ENCODE results near the gene NTSR1. TPM values are rescaled to one million over a fixed set of nuclear protein-coding genes. Genes with fewer than 3 reads are reported as not detected.
A peak's percentile ranks its signal among the peaks of the same experiment; 100 is the strongest.

NTSR1 gene
- total and polyA plus RNA-seq, 3 experiments from 2014 or later, result not detected

GRCh38 chr20:62686869-62687830, 21.5 kb upstream of the NTSR1 start:
- Histone ChIP-seq H3K36me3 (ENCODE audit: insufficient read depth, low read length) (no peaks in the 10 kb centered on the region), H3K27me3 (ENCODE audit: insufficient read depth, low read length, poor library complexity, severe bottlenecking) (no peaks in the 10 kb centered on the region), H3K4me1 (ENCODE audit: insufficient read depth, low read length) (peaks cover 6% of the 10 kb centered on the region), H3K27ac (ENCODE audit: low read depth, low read length) (no peak overlapping the region), H3K4me3 (ENCODE audit: low read length) (no peak overlapping the region), H3K9me3 (ENCODE audit: low read length) (no peaks in the 10 kb centered on the region)
- no peak overlapping the region for H3K4me3 Mint-ChIP-seq
- H3K27me3 Mint-ChIP-seq, result peaks cover 6 to 13% of the 10 kb centered on the region in 2 donors
- ChIA-PET CTCF (no interaction called here), POLR2A (no interaction called here)
- no peaks in the 10 kb centered on the region for H3K36me3 Mint-ChIP-seq
- no peak for DNase-seq
- H3K9me3 Mint-ChIP-seq, result no peaks in the 10 kb centered on the region
- peak overlapping the region in 1 of 8 donors; percentile 33 for H3K27ac Mint-ChIP-seq
- peaks cover 5 to 7% (median 5%) of the 10 kb centered on the region in 3 donors for H3K4me1 Mint-ChIP-seq

GRCh38 chr20:62688083-62688482, 20.6 kb upstream of the NTSR1 start:
- H3K9me3 Mint-ChIP-seq, result no peaks in the 10 kb centered on the region
- H3K4me3 ChIP-seq (ENCODE audit: low read length), result no peak overlapping the region
- DNase-seq, result no peak
- peaks cover 6% of the 10 kb centered on the region for H3K4me1 ChIP-seq (ENCODE audit: insufficient read depth, low read length)
- H3K36me3 Mint-ChIP-seq, result no peaks in the 10 kb centered on the region
- H3K4me1 Mint-ChIP-seq, result peaks cover 5 to 7% (median 5%) of the 10 kb centered on the region in 3 donors
- H3K9me3 ChIP-seq (ENCODE audit: low read length), result no peaks in the 10 kb centered on the region
- H3K27me3 ChIP-seq (ENCODE audit: insufficient read depth, low read length, poor library complexity, severe bottlenecking), result no peaks in the 10 kb centered on the region
- no peak overlapping the region for H3K27ac ChIP-seq (ENCODE audit: low read depth, low read length)
- POLR2A ChIA-PET, result no interaction called here
- H3K27me3 Mint-ChIP-seq, result peaks cover 5 to 11% of the 10 kb centered on the region in 2 donors
- H3K36me3 ChIP-seq (ENCODE audit: insufficient read depth, low read length), result no peaks in the 10 kb centered on the region
- CTCF ChIA-PET, result interaction anchor here (1.5 kb wide), 1 partner anchor 52 kb away, joined by 4 read pairs; no protein-coding TSS in a partner anchor
- H3K4me3 Mint-ChIP-seq, result no peak overlapping the region
- peak overlapping the region in 1 of 8 donors; percentile 87 for H3K27ac Mint-ChIP-seq

DNA sequence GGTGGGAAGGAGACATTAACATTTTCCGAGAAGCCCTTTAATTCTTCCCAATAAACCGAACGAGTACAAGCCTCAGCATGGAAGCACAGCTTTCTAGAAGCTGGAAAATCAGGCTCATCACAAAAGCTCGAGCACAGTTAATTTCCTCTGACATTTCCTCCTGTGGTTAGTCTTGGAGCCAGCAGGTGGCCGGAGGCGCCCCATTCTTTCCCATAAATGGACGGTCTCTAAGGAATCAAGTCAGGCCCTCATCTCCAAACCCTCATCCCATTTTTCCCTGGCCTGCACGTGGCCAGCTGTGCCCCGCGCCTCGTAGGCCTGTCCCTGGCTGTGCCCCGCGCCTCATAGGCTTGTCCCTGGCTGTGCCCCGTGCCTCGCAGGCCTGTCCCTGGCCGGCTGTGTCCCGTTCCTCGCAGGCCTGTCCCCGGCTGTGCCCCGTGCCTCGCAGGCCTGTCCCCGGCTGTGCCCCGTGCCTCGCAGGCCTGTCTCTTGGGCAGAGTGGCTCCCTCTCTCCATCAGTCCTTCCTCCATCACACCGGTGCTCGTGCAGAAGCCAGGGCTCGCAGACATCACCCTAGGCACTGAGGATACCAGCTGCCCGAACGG, 19.7 kb upstream of the NTSR1 start:
- POLR2A ChIA-PET, result no interaction called here
- no peaks in the 10 kb centered on the region for H3K36me3 Mint-ChIP-seq
- no peak overlapping the region for H3K4me3 Mint-ChIP-seq
- Histone ChIP-seq H3K27me3 (ENCODE audit: insufficient read depth, low read length, poor library complexity, severe bottlenecking) (no peaks in the 10 kb centered on the region), H3K4me1 (ENCODE audit: insufficient read depth, low read length) (peaks cover 6% of the 10 kb centered on the region), H3K4me3 (ENCODE audit: low read length) (no peak overlapping the region), H3K9me3 (ENCODE audit: low read length) (no peaks in the 10 kb centered on the region), H3K36me3 (ENCODE audit: insufficient read depth, low read length) (no peaks in the 10 kb centered on the region), H3K27ac (ENCODE audit: low read depth, low read length) (no peak overlapping the region)
- CTCF ChIA-PET, result interaction anchor here (1.5 kb wide), 1 partner anchor 51 kb away, joined by 4 read pairs; no protein-coding TSS in a partner anchor
- H3K27ac Mint-ChIP-seq, result no peak overlapping the region
- DNase-seq, result peak in 1 of 5 donors; percentile 26
- H3K9me3 Mint-ChIP-seq, result no peaks in the 10 kb centered on the region
- H3K4me1 Mint-ChIP-seq, result peaks cover 5 to 7% (median 5%) of the 10 kb centered on the region in 3 donors
- H3K27me3 Mint-ChIP-seq, result peaks cover 5 to 11% of the 10 kb centered on the region in 2 donors

- no peaks in the 10 kb centered on the region for H3K36me3 Mint-ChIP-seq
- H3K9me3 Mint-ChIP-seq, result no peaks in the 10 kb centered on the region
- Histone ChIP-seq H3K4me1 (ENCODE audit: insufficient read depth, low read length) (peaks cover 6% of the 10 kb centered on the region), H3K4me3 (ENCODE audit: low read length) (no peak overlapping the region), H3K27me3 (ENCODE audit: insufficient read depth, low read length, poor library complexity, severe bottlenecking) (no peaks in the 10 kb centered on the region), H3K9me3 (ENCODE audit: low read length) (no peaks in the 10 kb centered on the region), H3K27ac (ENCODE audit: low read depth, low read length) (no peak overlapping the region), H3K36me3 (ENCODE audit: insufficient read depth, low read length) (no peaks in the 10 kb centered on the region)
- H3K27ac Mint-ChIP-seq, result peak overlapping the region in 2 of 8 donors; percentile 22 to 71
- peaks cover 5 to 11% of the 10 kb centered on the region in 2 donors for H3K27me3 Mint-ChIP-seq
- no peak overlapping the region for H3K4me3 Mint-ChIP-seq
- H3K4me1 Mint-ChIP-seq, result peaks cover 5 to 7% (median 5%) of the 10 kb centered on the region in 3 donors
- peak in 1 of 5 donors; percentile 32 for DNase-seq
- ChIA-PET CTCF (no interaction called here), POLR2A (no interaction called here)
Measured at GRCh38 chr20:62689861-62690260, 18.8 kb upstream of the NTSR1 start.

- no peak for DNase-seq
- peak overlapping the region in 2 of 8 donors; percentile 22 to 71 for H3K27ac Mint-ChIP-seq
- ChIA-PET POLR2A (no interaction called here), CTCF (no interaction called here)
- H3K36me3 Mint-ChIP-seq, result no peaks in the 10 kb centered on the region
- peaks cover 6% of the 10 kb centered on the region for H3K4me1 ChIP-seq (ENCODE audit: insufficient read depth, low read length)
- no peak overlapping the region for H3K4me3 ChIP-seq (ENCODE audit: low read length)
- H3K4me3 Mint-ChIP-seq, result no peak overlapping the region
- no peak overlapping the region for H3K27ac ChIP-seq (ENCODE audit: low read depth, low read length)
- H3K27me3 ChIP-seq (ENCODE audit: insufficient read depth, low read length, poor library complexity, severe bottlenecking), result no peaks in the 10 kb centered on the region
- no peaks in the 10 kb centered on the region for H3K36me3 ChIP-seq (ENCODE audit: insufficient read depth, low read length)
- H3K9me3 Mint-ChIP-seq, result no peaks in the 10 kb centered on the region
- H3K27me3 Mint-ChIP-seq, result peaks cover 5 to 10% of the 10 kb centered on the region in 2 donors
- H3K9me3 ChIP-seq (ENCODE audit: low read length), result no peaks in the 10 kb centered on the region
- H3K4me1 Mint-ChIP-seq, result peaks cover 5 to 7% (median 6%) of the 10 kb centered on the region in 3 donors
Measured at GRCh38 chr20:62690261-62690820, 18.3 kb upstream of the NTSR1 start.

DNA sequence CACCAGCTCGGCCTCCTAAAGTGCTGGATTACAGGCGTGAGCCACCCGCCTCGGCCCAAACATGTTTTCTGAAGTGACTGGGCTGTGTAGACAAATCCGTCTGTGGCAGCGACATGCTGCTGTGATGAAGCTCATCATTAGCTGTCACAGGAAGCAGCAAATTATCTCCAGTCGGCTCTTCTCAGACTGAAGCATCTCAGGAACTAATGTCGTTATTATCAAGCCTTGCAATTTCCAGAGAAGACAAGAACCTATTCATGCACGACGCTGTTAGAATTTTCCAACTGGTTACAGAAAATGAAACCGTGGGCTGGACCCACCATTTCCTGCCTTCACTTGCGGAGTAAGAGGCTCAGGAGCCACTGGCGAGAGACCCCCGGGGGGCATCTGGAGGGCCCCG, 17.1 kb upstream of the NTSR1 start:
- H3K27ac Mint-ChIP-seq, result no peak overlapping the region
- no peak overlapping the region for H3K4me3 ChIP-seq (ENCODE audit: low read length)
- CTCF ChIA-PET, result no interaction called here
- H3K9me3 Mint-ChIP-seq, result no peaks in the 10 kb centered on the region
- no peaks in the 10 kb centered on the region for H3K36me3 ChIP-seq (ENCODE audit: insufficient read depth, low read length)
- no peaks in the 10 kb centered on the region for H3K36me3 Mint-ChIP-seq
- peak overlapping the region in 1 of 7 donors; percentile 48 for H3K4me3 Mint-ChIP-seq
- POLR2A ChIA-PET, result no interaction called here
- no peaks in the 10 kb centered on the region for H3K27me3 ChIP-seq (ENCODE audit: insufficient read depth, low read length, poor library complexity, severe bottlenecking)
- peak in 1 of 5 donors; percentile 32 for DNase-seq
- no peaks in the 10 kb centered on the region for H3K4me1 ChIP-seq (ENCODE audit: insufficient read depth, low read length)
- H3K27me3 Mint-ChIP-seq, result peaks cover 6 to 8% of the 10 kb centered on the region in 2 donors
- peaks cover 3 to 12% (median 8%) of the 10 kb centered on the region in 3 donors for H3K4me1 Mint-ChIP-seq
- H3K27ac ChIP-seq (ENCODE audit: low read depth, low read length), result no peak overlapping the region
- H3K9me3 ChIP-seq (ENCODE audit: low read length), result no peaks in the 10 kb centered on the region

DNA sequence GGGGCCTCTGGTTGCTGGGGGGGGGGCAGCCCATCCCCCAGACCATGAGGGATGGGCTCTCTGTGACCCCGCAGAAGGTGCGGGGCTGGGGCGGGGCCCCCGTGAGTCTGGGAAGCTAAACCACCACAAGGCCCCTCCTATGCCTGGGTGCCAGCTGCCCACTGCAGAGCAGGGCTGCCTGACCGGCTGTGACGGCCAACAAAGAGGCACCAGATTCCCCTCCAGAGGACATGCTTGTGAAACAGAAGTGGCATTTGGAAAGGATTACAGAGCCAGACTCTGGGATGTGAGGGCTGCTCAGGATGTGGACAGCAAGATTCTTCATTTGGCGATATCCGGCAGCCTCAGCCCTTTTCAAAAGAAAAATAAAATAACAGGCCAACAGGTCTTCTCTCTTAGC, 16.5 kb upstream of the NTSR1 start:
- peak in 1 of 5 donors; percentile 37 for DNase-seq
- peaks cover 2 to 17% (median 8%) of the 10 kb centered on the region in 3 donors for H3K4me1 Mint-ChIP-seq
- Histone ChIP-seq H3K27me3 (ENCODE audit: insufficient read depth, low read length, poor library complexity, severe bottlenecking) (no peaks in the 10 kb centered on the region), H3K27ac (ENCODE audit: low read depth, low read length) (no peak overlapping the region), H3K4me3 (ENCODE audit: low read length) (no peak overlapping the region), H3K9me3 (ENCODE audit: low read length) (no peaks in the 10 kb centered on the region), H3K4me1 (ENCODE audit: insufficient read depth, low read length) (no peaks in the 10 kb centered on the region), H3K36me3 (ENCODE audit: insufficient read depth, low read length) (no peaks in the 10 kb centered on the region)
- no peaks in the 10 kb centered on the region for H3K9me3 Mint-ChIP-seq
- ChIA-PET POLR2A (no interaction called here), CTCF (no interaction called here)
- peaks cover 6 to 8% of the 10 kb centered on the region in 2 donors for H3K27me3 Mint-ChIP-seq
- no peak overlapping the region for H3K4me3 Mint-ChIP-seq
- no peaks in the 10 kb centered on the region for H3K36me3 Mint-ChIP-seq
- no peak overlapping the region for H3K27ac Mint-ChIP-seq
